ENCODE data around the gene BMAL1. TPM values are rescaled to one million over a fixed set of nuclear protein-coding genes. Genes with fewer than 3 reads are reported as not detected.

Gene BMAL1
- total and polyA plus RNA-seq, 2 of the 8 experiments (the other 6 are each of a cell fraction or from before 2014, with no cell fraction given), result 6.8 to 6.9 TPM

- H2AK5ac ChIP-seq (ENCODE audit: low read depth, low read length), result no peak overlapping the region
- no peak for DNase-seq (ENCODE audit: low read depth in 1 of 2, low spot score in 2 of 2)
- H3K4me1 ChIP-seq (replicated peaks in 1 of 4; ENCODE audit: control insufficient read depth in 3 of 4, insufficient read depth in 4 of 4, low read length in 3 of 4), result no peaks in the 10 kb centered on the region; a peak in 1 of 7 replicates
- peak overlapping the region; percentile 87 to 92 for H3K4me2 ChIP-seq (ENCODE audit: insufficient read depth in 1 of 2, low read depth in 2 of 2, low read length in 2 of 2)
- no peak overlapping the region for H3K23ac ChIP-seq (ENCODE audit: insufficient read length)
- H3K4ac ChIP-seq (replicated peaks; ENCODE audit: insufficient read length, low read depth, low read length), result no peak overlapping the region
- H3K27me3 ChIP-seq (replicated peaks in 1 of 4; ENCODE audit: control insufficient read depth in 3 of 4, extremely low read depth in 1 of 4, insufficient read depth in 3 of 4, low read length in 3 of 4), result peaks cover 6 to 57% (median 42%) of the 10 kb centered on the region in 4 experiments
- H3K56ac ChIP-seq (replicated peaks; ENCODE audit: insufficient read length, low read depth, low read length), result no peak overlapping the region
- no peak overlapping the region for H3K27ac ChIP-seq (ENCODE audit: low read depth, low read length)
- H2AFZ ChIP-seq (ENCODE audit: low read length), result peak overlapping the region; percentile 68; the same call in 1 of the 2 replicates
- H4K91ac ChIP-seq (replicated peaks; ENCODE audit: insufficient read length, low read length), result no peak overlapping the region
- no peak overlapping the region for H2BK5ac ChIP-seq (ENCODE audit: low read depth, low read length)
- no peak overlapping the region for H3K9ac ChIP-seq (replicated peaks in 1 of 4; ENCODE audit: extremely low read depth in 1 of 4, low read depth in 3 of 4, low read length in 3 of 4)
- no peak overlapping the region for H2BK15ac ChIP-seq (ENCODE audit: low read length)
- no peaks in the 10 kb centered on the region for H3K79me1 ChIP-seq (ENCODE audit: low read depth, low read length)
- 23% methylated on average over 8 of the region's 8 CpGs; no CpG with 5 or more reads in 1 of the 2 experiments for WGBS, 2 experiments (ENCODE audit: extremely low coverage in 1 of 2, insufficient coverage in 1 of 2, insufficient read length in 1 of 2, insufficient replicate concordance in 2 of 2, low coverage in 1 of 2, low lambda C conversion rate in 2 of 2, missing lambda C conversion rate in 1 of 2)
- no peak overlapping the region for H2BK12ac ChIP-seq (ENCODE audit: low read depth, low read length)
- no peak overlapping the region for H2BK120ac ChIP-seq (replicated peaks; ENCODE audit: low read depth, low read length)
- H3K9me3 ChIP-seq (ENCODE audit: insufficient read depth in 2 of 2, low read depth in 1 of 2, low read length in 1 of 2), result no peaks in the 10 kb centered on the region
- CTCF ChIA-PET (ENCODE audit: partially characterized antibody), result interaction anchor here (0.7 to 1.2 kb wide), 2 partner anchors 66 to 1528 kb away, joined by 3 read pairs; no protein-coding TSS in a partner anchor
- no peaks in the 10 kb centered on the region; a peak in 1 of 4 replicates for H3K79me2 ChIP-seq (ENCODE audit: control insufficient read depth in 1 of 2, insufficient read depth in 2 of 2, low read length in 2 of 2)
- no peak for FAIRE-seq
- H4K5ac ChIP-seq (ENCODE audit: insufficient read length, low read depth, low read length), result no peak overlapping the region
- no peaks in the 10 kb centered on the region for H3K36me3 ChIP-seq (ENCODE audit: control insufficient read depth in 2 of 4, insufficient read depth in 4 of 4, low read length in 3 of 4)
- H3K14ac ChIP-seq (ENCODE audit: insufficient read length), result no peak overlapping the region
- no peak overlapping the region for H3K18ac ChIP-seq (ENCODE audit: extremely low read depth, low read length)
- peaks cover 0 to 2% of the 10 kb centered on the region in 2 experiments for H4K20me1 ChIP-seq (replicated peaks in 1 of 2; ENCODE audit: control insufficient read depth in 1 of 2, insufficient read depth in 2 of 2, low read length in 2 of 2)
- H3K23me2 ChIP-seq (ENCODE audit: low read depth, low read length), result peaks cover 13% of the 10 kb centered on the region; the same call in 1 of the 2 replicates
- H4K8ac ChIP-seq (ENCODE audit: extremely low read depth, insufficient read depth, low read length), result no peak overlapping the region
- no peak for TF ChIP-seq NRF1 (IDR thresholded peaks at IDR 0.05; ENCODE audit: low read depth, low read length)
- no peak overlapping the region for H2BK20ac ChIP-seq (ENCODE audit: low read length)
- H3K4me3 ChIP-seq (ENCODE audit: extremely low read depth in 1 of 4, insufficient read depth in 2 of 4, low read depth in 3 of 4, low read length in 4 of 4), result peak overlapping the region; percentile 66 to 89 (median 75); a peak in 7 of 8 replicates
- POLR2A ChIA-PET (ENCODE audit: partially characterized antibody), result no interaction called here
Measured at GRCh38 chr11:13276454-13276831, 1.1 kb upstream of the BMAL1 start.

Measured in H1 (cell line).